Transverse colon (tissue), 1 donor: ENCODE data around the gene RNF135.
"Not testable (repeated sequence)": the region's sequence is repeated elsewhere in the genome, so short reads cannot be mapped to it uniquely, and the experiment has no call there.

Experiments used
- EP300 ChIP-seq: sonication (generic); formaldehyde crosslinking; IDR thresholded peaks from one replicate; pipeline ENCODE4 v1.6.1; 2017; ENCODE audit warnings: antibody characterized with exemption, low read depth
- POLR2A ChIP-seq: fragments of 450-650 bp; IDR thresholded peaks from one replicate; pipeline ENCODE4 v1.6.1; 2016; ENCODE audit warnings: antibody characterized with exemption, mild to moderate bottlenecking, moderate library complexity

GRCh38 chr17:31010014-31010413 is 39.2 kb downstream of the RNF135 start:
- TF ChIP-seq EP300, POLR2A: not testable (repeated sequence)
